AG09319 (cell line): ENCODE data around the gene SLC2A5.

Experiments used
- DNase-seq: peaks from one replicate; pipeline ENCODE4 v3.0.0-alpha.2; 2010; ENCODE audit warnings: low read depth; ENCODE audit errors: extremely low read depth
- TF ChIP-seq, protein P1 (sequence below): IDR thresholded peaks from 2 replicates; pipeline ENCODE4 v1.5.1; 2011; ENCODE audit warnings: low read depth, mild to moderate bottlenecking, inconsistent platforms, low read length, moderate library complexity

The SLC2A5 gene

DNA sequence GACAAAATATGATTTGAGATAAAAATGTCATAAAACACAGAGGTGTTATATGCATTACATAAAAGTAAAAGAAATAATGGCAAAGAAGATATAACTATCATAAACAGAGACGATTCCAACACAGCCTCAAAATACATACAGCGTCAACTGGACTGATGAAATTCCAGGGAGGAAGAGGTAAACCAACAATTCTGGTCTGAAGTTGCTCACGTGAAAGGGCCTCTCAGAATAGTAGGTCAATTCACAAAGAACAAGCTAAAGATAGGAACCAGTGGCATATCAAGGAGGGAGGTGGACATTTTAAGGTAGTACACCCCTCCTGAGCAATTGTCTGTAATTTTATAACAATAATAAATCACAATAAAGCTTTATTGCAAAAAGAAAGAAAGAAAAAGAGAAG is 18.6 kb downstream of the SLC2A5 start:
- DNase-seq = no peak
- TF ChIP-seq, protein P1, sequence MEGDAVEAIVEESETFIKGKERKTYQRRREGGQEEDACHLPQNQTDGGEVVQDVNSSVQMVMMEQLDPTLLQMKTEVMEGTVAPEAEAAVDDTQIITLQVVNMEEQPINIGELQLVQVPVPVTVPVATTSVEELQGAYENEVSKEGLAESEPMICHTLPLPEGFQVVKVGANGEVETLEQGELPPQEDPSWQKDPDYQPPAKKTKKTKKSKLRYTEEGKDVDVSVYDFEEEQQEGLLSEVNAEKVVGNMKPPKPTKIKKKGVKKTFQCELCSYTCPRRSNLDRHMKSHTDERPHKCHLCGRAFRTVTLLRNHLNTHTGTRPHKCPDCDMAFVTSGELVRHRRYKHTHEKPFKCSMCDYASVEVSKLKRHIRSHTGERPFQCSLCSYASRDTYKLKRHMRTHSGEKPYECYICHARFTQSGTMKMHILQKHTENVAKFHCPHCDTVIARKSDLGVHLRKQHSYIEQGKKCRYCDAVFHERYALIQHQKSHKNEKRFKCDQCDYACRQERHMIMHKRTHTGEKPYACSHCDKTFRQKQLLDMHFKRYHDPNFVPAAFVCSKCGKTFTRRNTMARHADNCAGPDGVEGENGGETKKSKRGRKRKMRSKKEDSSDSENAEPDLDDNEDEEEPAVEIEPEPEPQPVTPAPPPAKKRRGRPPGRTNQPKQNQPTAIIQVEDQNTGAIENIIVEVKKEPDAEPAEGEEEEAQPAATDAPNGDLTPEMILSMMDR = no peak

- TF ChIP-seq, protein P1 = no peak
- DNase-seq = no peak
Observed at GRCh38 chr1:9048551-9048950, 20.9 kb downstream of the SLC2A5 start.

- TF ChIP-seq, protein P1 = no peak
Observed at GRCh38 chr1:9047019-9047418, 22.4 kb downstream of the SLC2A5 start.

GRCh38 chr1:9045861-9046510 is 23.4 kb downstream of the SLC2A5 start:
- TF ChIP-seq, protein P1 = no peak
- DNase-seq = no peak

More at GRCh38 chr1:9047019-9047418, 22.4 kb downstream of the SLC2A5 start:
- no peak for DNase-seq

DNA sequence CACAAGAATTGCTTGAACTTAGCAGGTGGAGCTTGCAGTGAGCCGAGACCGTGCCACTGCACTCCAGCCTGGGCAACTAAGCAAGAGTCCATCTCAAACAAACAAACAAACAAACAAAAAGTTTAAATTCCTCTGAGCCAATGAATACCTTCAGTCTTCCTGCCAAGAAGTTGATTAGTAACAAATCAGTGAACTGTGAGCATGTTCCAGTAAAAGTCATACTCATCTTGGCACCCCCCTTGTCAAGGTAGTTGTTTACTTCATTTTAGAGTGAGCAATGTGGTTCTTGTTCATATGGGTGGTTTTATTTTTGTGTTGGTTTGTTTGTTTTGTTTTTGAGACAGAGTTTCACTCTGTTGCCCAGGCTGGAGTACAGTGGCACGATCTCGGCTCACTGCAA is 25.2 kb downstream of the SLC2A5 start:
- no peak for DNase-seq
- TF ChIP-seq, protein P1 = no peak

DNA sequence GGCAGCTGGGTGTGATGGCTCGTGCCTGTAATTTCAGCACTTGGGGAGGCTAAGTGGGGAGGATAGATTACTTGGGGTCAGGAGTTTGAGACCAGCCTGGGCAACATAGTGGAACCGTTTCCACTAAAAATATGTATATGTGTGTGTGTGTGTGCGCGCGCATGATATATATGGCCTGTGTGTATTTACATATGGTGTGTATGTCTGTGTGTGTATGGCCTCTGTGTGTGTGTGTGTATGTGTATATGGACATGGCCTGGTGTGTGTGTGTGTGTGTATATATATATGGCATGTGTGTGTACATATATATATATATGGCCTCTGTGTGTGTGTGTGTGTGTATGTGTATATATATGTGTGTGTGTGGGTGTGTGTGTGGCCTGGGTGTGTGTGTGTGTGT is 27.2 kb downstream of the SLC2A5 start:
- TF ChIP-seq, protein P1 = no peak

DNA sequence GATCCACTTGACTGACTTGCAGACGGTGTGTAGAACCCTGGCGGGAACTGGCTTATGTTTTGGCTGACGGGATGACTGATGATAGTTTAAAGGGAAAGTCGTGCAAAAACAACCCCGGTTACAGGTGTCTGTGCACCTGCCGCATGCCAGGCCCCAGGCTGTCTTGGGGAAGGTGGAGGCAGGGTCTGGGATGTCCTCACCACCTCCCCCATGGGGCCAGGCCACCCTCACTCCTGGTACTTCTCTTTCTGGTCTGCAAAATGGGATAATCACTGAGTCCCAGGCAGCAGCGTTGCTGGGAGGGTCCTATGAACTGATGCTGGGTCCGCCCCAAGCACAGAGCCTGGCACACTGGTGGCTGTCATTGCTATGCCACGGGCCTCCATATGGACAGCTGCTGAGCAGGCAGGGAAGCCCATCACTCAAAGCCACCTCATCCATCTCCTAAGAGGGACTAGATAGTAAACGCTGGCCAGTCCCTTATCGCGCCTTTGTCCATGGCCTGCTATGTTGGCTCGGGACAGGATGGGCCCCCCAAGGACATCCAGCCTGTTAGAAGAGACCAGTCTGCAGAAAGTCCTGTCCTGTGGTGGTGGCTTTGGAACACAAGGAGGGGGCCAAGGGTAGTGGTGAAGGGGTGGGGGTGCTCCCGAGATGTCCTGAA is 28.2 kb downstream of the SLC2A5 start:
- TF ChIP-seq, protein P1 = no peak

More for the DNA sequence above, 27.2 kb downstream of the SLC2A5 start:
- no peak for DNase-seq

More for the DNA sequence above, 28.2 kb downstream of the SLC2A5 start:
- no peak for DNase-seq
